HG03175 (cell line): ENCODE results near the gene NF1.
"Not testable (repeated sequence)": the region's sequence is repeated elsewhere in the genome, so short reads cannot be mapped to it uniquely, and the experiment has no call there.

Experiments used
- ATAC-seq: cut with Tn5 transposase; IDR thresholded peaks from one replicate; pipeline ENCODE4 v1.9.1; 2021; ENCODE audit warnings: mild to moderate bottlenecking, moderate library complexity; ENCODE audit not compliant: unreplicated experiment

Gene NF1

GRCh38 chr17:31320241-31320640 lies 225.5 kb downstream of the NF1 start:
- ATAC-seq, result no peak

- ATAC-seq, result no peak
Observed at GRCh38 chr17:31320791-31321190, 226.0 kb downstream of the NF1 start.

- peak; percentile 60 for ATAC-seq
Observed at GRCh38 chr17:31321481-31321880, 226.7 kb downstream of the NF1 start, which contains the start of gene EVI2A. Gene EVI2A (minus strand): TSS chr17:31321622. CDS start chr17:31319013, 2,609 bp downstream.

DNA sequence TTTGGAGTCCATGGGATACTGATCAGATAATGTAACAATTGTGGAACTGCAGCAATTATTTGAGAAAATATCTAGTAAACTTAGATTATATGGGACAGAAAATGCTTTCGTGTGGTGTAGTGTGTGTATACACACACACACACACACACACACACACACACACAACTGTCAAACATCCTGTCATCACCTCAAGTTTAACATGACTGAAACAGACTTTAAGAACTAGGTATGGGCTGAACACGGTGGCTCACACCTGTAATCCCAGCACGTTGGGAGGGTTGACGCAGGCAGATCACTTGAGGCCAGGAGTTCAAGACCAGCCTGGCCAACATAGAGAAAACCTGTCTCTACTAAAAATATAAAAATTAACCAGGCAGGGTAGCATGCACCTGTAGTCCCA lies 227.2 kb downstream of the NF1 start:
- no peak for ATAC-seq

DNA sequence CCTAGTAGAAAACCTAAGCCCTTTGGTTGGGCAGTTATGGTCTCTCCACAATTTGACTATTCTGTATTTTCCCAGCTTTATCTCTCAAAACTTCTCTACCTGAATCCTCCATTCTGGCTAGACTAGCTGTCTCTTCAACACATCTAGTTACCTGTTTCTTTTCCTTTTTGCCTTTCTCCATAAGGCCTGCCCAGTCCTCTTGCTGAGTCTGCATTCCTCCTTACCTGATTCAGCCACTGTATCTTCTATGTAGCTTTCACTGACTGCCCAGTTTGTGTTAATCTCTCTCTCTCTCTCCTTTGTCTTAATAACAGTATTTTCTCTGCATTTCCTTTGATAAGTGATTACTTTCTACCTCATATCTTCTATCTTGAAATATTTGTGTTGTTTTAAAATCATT lies 228.8 kb downstream of the NF1 start:
- no peak for ATAC-seq

GRCh38 chr17:31327534-31328159 lies 232.9 kb downstream of the NF1 start:
- no peak for ATAC-seq

GRCh38 chr17:31328160-31328535 lies 233.4 kb downstream of the NF1 start:
- ATAC-seq, result no peak

DNA sequence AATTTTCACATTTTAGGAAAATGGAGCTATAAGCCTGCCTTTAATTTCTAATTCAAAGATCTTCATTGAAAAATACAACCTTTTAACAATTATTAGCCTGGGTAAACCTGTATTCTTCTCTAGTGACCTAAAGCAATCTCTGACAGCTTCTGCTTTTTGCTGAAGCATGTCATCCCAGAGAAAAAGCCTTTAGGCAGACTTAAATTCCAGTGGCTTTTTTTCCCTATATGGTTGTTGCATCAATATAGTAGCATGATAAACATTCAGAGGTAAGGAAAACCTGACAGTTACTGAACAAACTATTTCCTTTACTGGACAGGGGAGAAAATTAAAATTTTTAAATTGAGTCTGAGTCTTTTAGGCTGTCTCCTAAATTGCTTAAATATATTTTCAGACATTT lies 234.4 kb downstream of the NF1 start:
- ATAC-seq, result no peak

DNA sequence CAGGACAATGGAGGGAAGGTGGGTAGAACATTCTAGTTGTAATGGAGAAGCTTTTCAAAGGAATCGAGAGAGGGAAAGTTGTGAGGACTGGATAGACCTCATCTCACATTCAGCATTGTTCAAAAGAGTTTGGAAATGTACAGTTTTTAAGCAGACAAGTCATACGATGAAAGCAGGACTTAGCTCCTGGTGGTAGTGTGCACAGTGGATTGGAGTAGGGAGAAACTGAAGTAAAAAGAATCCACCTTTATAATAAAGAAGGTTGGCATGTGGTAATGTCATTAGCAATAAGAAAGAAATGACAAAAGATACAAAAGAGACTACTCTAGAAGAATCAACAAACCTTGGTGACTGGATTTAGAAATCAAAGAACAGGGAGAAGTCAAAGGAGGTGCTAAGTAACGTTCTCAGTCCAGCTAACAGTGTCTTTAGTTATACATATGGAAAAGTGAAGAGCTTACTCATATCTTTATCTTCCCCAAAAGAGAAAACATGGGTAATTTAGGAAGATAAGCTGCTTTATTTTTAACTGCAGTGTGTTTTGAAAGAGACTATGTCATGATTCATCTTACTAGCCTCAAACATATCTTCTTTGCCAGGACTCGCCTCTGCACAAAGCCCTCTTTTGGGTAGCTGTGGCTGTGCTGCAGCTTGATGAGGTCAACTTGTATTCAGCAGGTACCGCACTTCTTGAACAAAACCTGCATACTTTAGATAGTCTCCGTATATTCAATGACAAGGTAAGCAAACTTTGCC lies 245.3 kb downstream of the NF1 start:
- ATAC-seq, result no peak

- ATAC-seq, result not testable (repeated sequence)
Observed at GRCh38 chr17:31345191-31345747, 250.5 kb downstream of the NF1 start.

- no peak for ATAC-seq
Observed at GRCh38 chr17:31349454-31349853, 254.7 kb downstream of the NF1 start.

- ATAC-seq, result no peak
Observed at GRCh38 chr17:31355935-31356334, 261.2 kb downstream of the NF1 start.

DNA sequence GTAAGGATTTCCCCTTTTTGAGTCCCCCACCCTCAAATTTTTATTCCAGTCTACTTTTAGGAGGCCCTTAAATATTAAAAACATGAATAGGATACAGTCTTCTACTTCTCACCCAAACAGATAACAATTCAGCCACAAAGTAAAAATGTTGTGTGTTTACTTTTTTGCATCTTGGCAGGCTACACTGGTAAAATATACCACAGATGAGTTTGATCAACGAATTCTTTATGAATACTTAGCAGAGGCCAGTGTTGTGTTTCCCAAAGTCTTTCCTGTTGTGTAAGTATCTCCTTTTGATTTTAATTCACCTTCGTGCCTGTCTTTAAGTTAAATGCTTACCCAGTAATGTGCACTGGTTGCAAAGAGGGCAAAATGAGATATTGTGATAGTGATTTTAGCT lies 262.3 kb downstream of the NF1 start:
- ATAC-seq, result no peak

DNA sequence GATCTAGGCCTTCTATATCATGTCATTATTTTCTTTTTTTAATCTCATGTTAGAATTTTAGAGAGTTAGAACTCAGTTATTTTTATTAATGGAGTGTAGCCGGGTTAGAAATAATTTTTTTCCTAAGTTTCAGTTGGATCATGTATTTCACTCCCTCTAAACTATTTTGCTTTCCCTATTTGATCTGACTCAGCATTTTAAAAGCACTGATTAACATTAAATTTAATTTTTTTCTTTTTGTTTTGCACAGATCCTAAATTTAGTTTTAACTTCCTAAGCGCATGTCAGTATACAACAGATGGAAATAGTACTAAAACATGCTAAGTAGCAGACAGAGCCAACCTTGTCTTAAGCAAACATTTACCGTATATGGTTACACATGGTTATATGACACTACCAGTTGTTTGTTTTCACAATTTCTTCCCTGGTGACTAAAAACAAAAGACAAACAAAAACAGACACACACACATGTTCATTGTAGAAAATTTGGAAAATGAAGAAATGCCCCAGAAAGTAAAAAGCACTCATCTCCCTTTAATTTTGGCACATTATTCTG lies 263.1 kb downstream of the NF1 start:
- ATAC-seq, result no peak

DNA sequence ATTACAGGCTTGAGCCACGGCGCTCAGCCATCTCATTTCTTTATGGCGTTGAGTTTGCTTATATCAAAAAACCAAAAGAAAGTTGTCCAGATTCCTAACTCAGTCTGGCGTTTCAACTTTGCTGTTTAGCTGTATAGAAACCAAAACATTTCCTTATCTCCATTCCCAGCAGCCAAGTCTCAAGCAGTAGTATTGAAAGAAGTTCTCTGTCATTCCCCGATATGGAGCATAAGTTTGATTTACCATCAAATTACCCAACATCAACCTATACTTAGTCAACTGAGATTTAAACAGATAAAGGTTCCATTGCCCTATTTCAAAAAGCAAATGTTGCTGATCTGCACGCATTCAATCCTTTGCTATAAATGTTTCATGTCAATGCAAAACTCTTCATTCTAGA lies 269.2 kb downstream of the NF1 start:
- no peak for ATAC-seq

GRCh38 chr17:31366088-31366487 lies 271.3 kb downstream of the NF1 start:
- ATAC-seq, result no peak

- ATAC-seq, result no peak
Observed at GRCh38 chr17:31369266-31369665, 274.5 kb downstream of the NF1 start.

GRCh38 chr17:31371511-31372097 lies 276.8 kb downstream of the NF1 start:
- ATAC-seq, result no peak

- no peak for ATAC-seq
Observed at GRCh38 chr17:31373150-31374093, 278.6 kb downstream of the NF1 start.

DNA sequence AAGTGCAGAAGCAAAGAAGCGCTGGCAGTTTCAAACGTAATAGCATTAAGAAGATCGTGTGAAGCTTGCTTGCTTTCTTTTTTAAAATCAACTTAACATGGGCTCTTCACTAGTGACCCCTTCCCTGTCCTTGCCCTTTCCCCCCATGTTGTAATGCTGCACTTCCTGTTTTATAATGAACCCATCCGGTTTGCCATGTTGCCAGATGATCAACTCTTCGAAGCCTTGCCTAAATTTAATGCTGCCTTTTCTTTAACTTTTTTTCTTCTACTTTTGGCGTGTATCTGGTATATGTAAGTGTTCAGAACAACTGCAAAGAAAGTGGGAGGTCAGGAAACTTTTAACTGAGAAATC lies 279.3 kb downstream of the NF1 start:
- ATAC-seq, result no peak

- no peak for ATAC-seq
Observed at GRCh38 chr17:31374503-31374902, 279.7 kb downstream of the NF1 start.
